ENCODE results near the gene TBL3. TPM values are rescaled to one million over a fixed set of nuclear protein-coding genes. Genes with fewer than 3 reads are reported as not detected.
A peak's percentile ranks its signal among the peaks of the same experiment; 100 is the strongest.

Gene TBL3
- total RNA-seq, 6 donors from 2014 or later = 22.0 to 51.6 (median 35.0) TPM

- WGBS, 2 donors = 63 to 64% methylated on average over 10 to 14 of the region's 21 CpGs
- DNase-seq (no peak), ATAC-seq (ENCODE audit: low FRiP score in 2 of 2) (no peak)
- Histone ChIP-seq H3K4me3 (no peak overlapping the region), H3K27ac (peak overlapping the region in 1 of 4 donors; percentile 49), H3K4me1 (peaks cover 54 to 67% (median 59%) of the 10 kb centered on the region in 4 donors), H3K9me3 (no peaks in the 10 kb centered on the region), H3K27me3 (no peaks in the 10 kb centered on the region), H3K36me3 (peaks cover 17 to 29% (median 27%) of the 10 kb centered on the region in 4 donors)
- TF ChIP-seq EP300 (IDR thresholded peaks at IDR 0.05) = no peak
- no peak for TF ChIP-seq POLR2AphosphoS5 (IDR thresholded peaks at IDR 0.05)
- peak in 2 of 6 experiments; percentile 23 to 49 for TF ChIP-seq CTCF (IDR thresholded peaks at IDR 0.05)
- TF ChIP-seq POLR2A (IDR thresholded peaks at IDR 0.05) = no peak
These were observed 33.8 kb downstream of the TBL3 start for GRCh38 chr16:2005646-2006045.

- TF ChIP-seq EP300 (IDR thresholded peaks at IDR 0.05) = no peak
- TF ChIP-seq POLR2AphosphoS5 (IDR thresholded peaks at IDR 0.05) = no peak
- no peak for TF ChIP-seq CTCF (IDR thresholded peaks at IDR 0.05)
- TF ChIP-seq POLR2A (IDR thresholded peaks at IDR 0.05) = no peak
- 92 to 96% methylated on average over 6 of the region's 8 CpGs for WGBS, 2 donors
- Histone ChIP-seq H3K36me3 (peaks cover 12 to 23% (median 20%) of the 10 kb centered on the region in 4 donors), H3K9me3 (no peaks in the 10 kb centered on the region), H3K27me3 (no peaks in the 10 kb centered on the region), H3K4me1 (peaks cover 54 to 69% (median 60%) of the 10 kb centered on the region in 4 donors), H3K27ac (no peak overlapping the region), H3K4me3 (no peak overlapping the region)
- DNase-seq (peak in 1 of 2 donors; percentile 59), ATAC-seq (ENCODE audit: low FRiP score in 2 of 2) (no peak)
These were observed 34.5 kb downstream of the TBL3 start for GRCh38 chr16:2006317-2006716.

- peak in 1 of 2 donors; percentile 62 for DNase-seq
- H3K4me3 ChIP-seq = peak overlapping the region in 1 of 4 donors; percentile 100
- H3K9me3 ChIP-seq = no peaks in the 10 kb centered on the region
- no peak for TF ChIP-seq POLR2AphosphoS5 (IDR thresholded peaks at IDR 0.05)
- TF ChIP-seq CTCF (IDR thresholded peaks at IDR 0.05) = no peak
- no peak for TF ChIP-seq POLR2A (IDR thresholded peaks at IDR 0.05)
- no peak for TF ChIP-seq EP300 (IDR thresholded peaks at IDR 0.05)
- peaks cover 54 to 69% (median 60%) of the 10 kb centered on the region in 4 donors for H3K4me1 ChIP-seq
- ATAC-seq (ENCODE audit: low FRiP score in 2 of 2) = no peak
- H3K36me3 ChIP-seq = peaks cover 3 to 13% (median 11%) of the 10 kb centered on the region in 4 donors
- H3K27ac ChIP-seq = peak overlapping the region in 3 of 4 donors; percentile 32 to 85 (median 53)
- 82 to 85% methylated on average over 14 to 16 of the region's 16 CpGs for WGBS, 2 donors
- no peaks in the 10 kb centered on the region for H3K27me3 ChIP-seq
These were observed 35.4 kb downstream of the TBL3 start for GRCh38 chr16:2007081-2007836.

- H3K27ac ChIP-seq = peak overlapping the region; percentile 32 to 96 (median 90)
- no peaks in the 10 kb centered on the region for H3K27me3 ChIP-seq
- peaks cover 54 to 69% (median 60%) of the 10 kb centered on the region in 4 donors for H3K4me1 ChIP-seq
- ATAC-seq (ENCODE audit: low FRiP score in 2 of 2) (peak in 1 of 2 donors; percentile 48), DNase-seq (peak in 1 of 2 donors; percentile 65)
- H3K4me3 ChIP-seq = peak overlapping the region in 3 of 4 donors; percentile 67 to 100 (median 95)
- peaks cover 0 to 5% (median 3%) of the 10 kb centered on the region in 4 donors for H3K36me3 ChIP-seq
- WGBS, 2 donors = 33 to 40% methylated on average over 10 to 15 of the region's 15 CpGs
- H3K9me3 ChIP-seq = no peaks in the 10 kb centered on the region
- TF ChIP-seq EP300 (IDR thresholded peaks at IDR 0.05) = no peak
- TF ChIP-seq POLR2AphosphoS5 (IDR thresholded peaks at IDR 0.05) = peak in 1 of 2 donors; percentile 51
- no peak for TF ChIP-seq POLR2A (IDR thresholded peaks at IDR 0.05)
- no peak for TF ChIP-seq CTCF (IDR thresholded peaks at IDR 0.05)
These were observed 36.2 kb downstream of the TBL3 start for GRCh38 chr16:2008009-2008526.

All from upper lobe of left lung (tissue), 6 donors.